Muscle of leg (tissue), 11 donors: ENCODE data around the gene LAMB4. TPM values are rescaled to one million over a fixed set of nuclear protein-coding genes. Genes with fewer than 3 reads are reported as not detected.
A peak's percentile ranks its signal among the peaks of the same experiment; 100 is the strongest.

ENCODE experiments used
- DNase-seq: peaks from one replicate; pipeline ENCODE4 v3.0.0; 2013
- H3K27ac ChIP-seq: one replicate; pipeline ENCODE4 v1.5.1; 2013; ENCODE audit warnings: mild to moderate bottlenecking, low read length, control low read depth
- H3K27me3 ChIP-seq: one replicate; pipeline ENCODE4 v1.6.1; 2013; ENCODE audit warnings: low read length; ENCODE audit not compliant: control insufficient read depth, insufficient read depth
- H3K36me3 ChIP-seq: one replicate; pipeline ENCODE4 v1.6.1; 2013; ENCODE audit warnings: low read length; ENCODE audit not compliant: control insufficient read depth, insufficient read depth
- H3K4me1 ChIP-seq: one replicate; pipeline ENCODE4 v1.6.1; 2013; ENCODE audit warnings: low read length; ENCODE audit not compliant: control insufficient read depth, insufficient read depth
- H3K4me3 ChIP-seq: one replicate; pipeline ENCODE4 v1.5.1; 2013; ENCODE audit warnings: low read length, control low read depth
- H3K9me3 ChIP-seq: replicated peaks from 2 replicates; pipeline ENCODE4 v1.6.1; 2013; ENCODE audit warnings: low read depth, low read length; ENCODE audit not compliant: control insufficient read depth
- WGBS: methylation state at CpG from one replicate; pipeline ENCODE4 v1.1.5; 2013; ENCODE audit warnings: missing lambda C conversion rate; ENCODE audit not compliant: insufficient coverage; 5-methylcytosine and 5-hydroxymethylcytosine counted together
- polyA plus RNA-seq, 8 donors: library from polyadenylated mRNA; unstranded; fragments of 120-200 nt; gene quantifications; one replicate each; pipeline versions ENCODE4 v1.2.1 to v1.2.3, GENCODE V29; 2013; ENCODE audit warnings: inconsistent platforms in 1 of 8, low replicate concordance in 1 of 8; ENCODE audit not compliant: insufficient read length in 8 of 8, insufficient read depth in 1 of 8
- total RNA-seq: library from RNA; stranded (reverse); fragments of 120-200 nt; gene quantifications from one replicate; pipeline ENCODE4 v1.2.4, GENCODE V29; 2013

The LAMB4 gene
- total and polyA plus RNA-seq, 9 donors, result 0.13 to 3.8 (median 0.25) TPM

DNA sequence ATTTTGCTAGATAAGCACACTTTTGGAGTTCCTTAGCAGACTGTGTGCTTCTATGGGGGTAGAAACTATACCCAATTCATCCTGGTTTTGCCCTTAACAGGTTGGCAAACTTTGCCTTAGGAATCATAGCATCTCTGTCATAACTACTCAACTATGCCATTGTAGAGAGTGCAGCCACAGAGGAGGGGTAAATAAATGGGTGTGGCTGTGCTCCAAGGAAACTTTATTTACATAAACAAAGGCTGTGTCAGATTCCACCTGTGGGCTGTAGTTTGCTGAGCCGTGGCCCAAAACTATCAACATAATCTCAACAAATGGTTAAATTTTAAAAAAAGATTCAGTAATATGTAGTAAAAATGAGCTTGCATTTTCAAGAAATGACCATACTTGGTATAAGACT lies 75.6 kb downstream of the LAMB4 start:
- Histone ChIP-seq H3K36me3 (no peaks in the 10 kb centered on the region), H3K27ac (no peak overlapping the region), H3K4me3 (no peak overlapping the region), H3K4me1 (peaks cover 20% of the 10 kb centered on the region), H3K27me3 (no peaks in the 10 kb centered on the region), H3K9me3 (no peaks in the 10 kb centered on the region)
- DNase-seq, result no peak
- no CpG with 5 or more reads among the region's 1 CpG for WGBS

DNA sequence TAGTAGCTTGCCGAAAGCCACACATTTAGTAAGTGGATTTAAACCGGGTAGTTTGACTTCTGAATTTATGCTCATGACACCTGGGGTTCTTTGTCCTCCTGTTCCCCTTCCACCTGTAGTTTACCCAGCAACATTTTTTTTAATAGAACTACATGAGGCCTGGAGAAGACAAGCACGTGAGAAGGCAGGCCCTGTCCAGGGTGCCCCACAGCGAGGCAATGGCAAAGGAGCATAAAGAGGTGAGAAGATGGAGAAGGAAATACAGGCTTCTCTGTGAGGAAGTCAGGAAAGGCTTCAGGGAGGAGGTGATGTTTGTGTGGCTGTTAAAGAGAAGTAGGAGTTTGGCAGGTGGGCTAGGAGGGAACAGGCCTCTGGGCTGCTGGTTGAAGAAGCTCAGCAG lies 76.9 kb downstream of the LAMB4 start:
- H3K9me3 ChIP-seq, result no peaks in the 10 kb centered on the region
- H3K36me3 ChIP-seq, result no peaks in the 10 kb centered on the region
- H3K4me1 ChIP-seq, result peaks cover 9% of the 10 kb centered on the region
- H3K4me3 ChIP-seq, result no peak overlapping the region
- no peaks in the 10 kb centered on the region for H3K27me3 ChIP-seq
- no peak overlapping the region for H3K27ac ChIP-seq
- no peak for DNase-seq
- whole genome bisulfite sequencing, result 85% methylated on average over 2 of the region's 4 CpGs

DNA sequence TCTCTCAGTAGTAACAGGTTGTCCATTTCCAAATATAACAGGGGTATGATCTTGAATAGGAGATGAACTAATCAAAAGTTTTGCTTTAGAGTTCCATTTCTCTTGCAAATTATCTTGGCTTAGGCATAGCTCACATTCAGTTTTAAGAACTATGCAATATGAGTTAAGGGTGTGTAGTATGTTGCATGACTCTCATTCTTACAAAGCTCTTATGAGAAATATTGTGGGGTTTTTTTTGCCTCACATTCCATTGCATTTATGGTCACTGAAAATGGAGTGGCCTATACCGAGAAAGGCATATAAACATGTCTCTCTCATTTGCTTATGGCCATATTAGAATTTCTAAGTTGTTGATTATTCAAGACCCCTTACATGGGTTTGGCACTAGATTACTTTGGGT lies 78.7 kb downstream of the LAMB4 start:
- Histone ChIP-seq H3K27ac (no peak overlapping the region), H3K36me3 (no peaks in the 10 kb centered on the region), H3K4me1 (peaks cover 3% of the 10 kb centered on the region), H3K27me3 (no peaks in the 10 kb centered on the region), H3K9me3 (no peaks in the 10 kb centered on the region), H3K4me3 (no peak overlapping the region)
- no CpG with 5 or more reads among the region's 1 CpG for WGBS
- no peak for DNase-seq

DNA sequence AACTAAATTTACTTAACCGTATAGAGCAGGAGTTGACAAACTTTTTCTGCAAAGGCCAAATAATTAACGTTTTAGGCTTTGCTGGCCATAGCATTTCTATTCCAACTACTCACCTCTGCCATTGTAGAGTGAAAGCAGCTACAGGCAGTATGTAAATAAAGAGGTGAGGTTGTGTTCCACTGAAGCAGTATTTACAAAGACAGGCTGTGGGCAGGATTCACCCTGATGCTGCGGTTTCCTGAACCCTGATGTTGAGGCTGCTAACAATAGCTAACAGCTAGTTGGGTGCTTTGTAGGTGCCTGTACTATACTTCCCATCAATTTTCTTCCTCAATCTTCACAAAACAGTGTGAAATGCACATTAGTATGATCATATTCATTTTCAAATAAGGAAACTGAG lies 80.2 kb downstream of the LAMB4 start:
- Histone ChIP-seq H3K27ac (no peak overlapping the region), H3K4me3 (no peak overlapping the region), H3K27me3 (no peaks in the 10 kb centered on the region), H3K9me3 (no peaks in the 10 kb centered on the region), H3K4me1 (no peaks in the 10 kb centered on the region), H3K36me3 (no peaks in the 10 kb centered on the region)
- WGBS, result no CpG with 5 or more reads among the region's 3 CpGs
- DNase-seq, result no peak

DNA sequence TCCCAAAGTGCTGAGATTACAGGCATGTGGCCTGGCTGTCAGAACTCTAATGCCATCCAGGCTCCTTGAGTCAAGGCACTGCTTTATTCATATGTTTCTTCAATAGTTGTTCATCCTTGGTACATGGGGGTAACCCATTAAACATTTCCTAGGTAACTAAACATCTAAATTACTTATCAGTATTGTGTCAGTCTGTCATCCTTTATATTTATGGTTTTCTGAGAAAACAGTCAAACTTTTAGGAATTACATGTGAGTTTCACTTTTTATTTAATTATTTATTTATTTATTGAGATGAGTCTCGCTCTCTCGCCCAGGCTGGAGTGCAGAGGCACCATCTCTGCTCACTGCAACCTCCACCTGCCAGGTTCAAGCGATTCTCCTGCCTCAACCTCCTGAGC lies 81.7 kb downstream of the LAMB4 start:
- Histone ChIP-seq H3K27me3 (no peaks in the 10 kb centered on the region), H3K4me1 (no peaks in the 10 kb centered on the region), H3K9me3 (no peaks in the 10 kb centered on the region), H3K4me3 (no peak overlapping the region), H3K36me3 (no peaks in the 10 kb centered on the region), H3K27ac (no peak overlapping the region)
- no peak for DNase-seq
- 83% methylated on average over 1 of the region's 3 CpGs for WGBS

DNA sequence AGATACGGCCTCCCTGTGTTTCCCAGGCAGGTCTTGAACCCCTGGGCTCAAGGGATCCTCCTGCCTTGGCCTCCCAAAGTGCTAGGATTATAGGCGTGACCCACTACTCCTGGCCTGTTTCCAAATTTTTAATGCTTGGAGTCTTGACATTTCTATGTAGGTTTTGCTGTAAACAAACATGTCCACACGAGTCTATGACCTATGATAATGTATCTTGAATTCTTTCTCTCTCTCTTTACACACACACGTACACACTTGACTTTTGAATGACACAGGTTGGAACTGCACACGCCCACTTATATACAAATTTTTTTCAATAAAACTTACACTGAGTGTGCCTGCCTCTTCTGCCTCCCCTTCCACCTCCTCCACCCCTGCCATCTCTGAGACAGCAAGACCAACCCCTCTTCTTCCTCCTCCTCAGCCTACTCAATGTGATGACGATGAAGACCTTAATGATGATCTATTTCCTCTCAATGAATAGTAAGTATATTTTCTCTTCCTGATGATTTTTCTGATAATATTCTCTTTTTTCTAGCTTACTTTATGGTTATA lies 83.1 kb downstream of the LAMB4 start:
- no peaks in the 10 kb centered on the region for H3K36me3 ChIP-seq

DNA sequence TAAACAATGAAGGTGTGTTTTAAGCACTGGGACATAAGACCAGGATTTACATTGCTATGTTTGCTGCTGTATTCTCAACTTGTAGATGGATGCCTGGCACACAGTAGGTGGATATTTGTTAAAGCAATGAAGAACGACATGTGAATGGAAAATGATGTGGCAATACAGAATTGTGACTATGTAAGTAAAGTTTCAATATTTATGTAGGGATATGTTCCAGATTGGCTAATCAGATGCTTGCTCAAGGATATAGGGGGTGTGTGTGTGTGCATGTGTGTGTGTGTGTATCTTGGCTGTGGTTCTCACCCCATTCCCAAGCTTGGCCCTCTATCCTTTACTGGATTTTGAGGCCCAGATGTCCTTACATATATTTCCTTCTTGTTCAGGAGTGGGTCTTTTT lies 84.5 kb downstream of the LAMB4 start:
- no peaks in the 10 kb centered on the region for H3K9me3 ChIP-seq
- no peaks in the 10 kb centered on the region for H3K4me1 ChIP-seq
- DNase-seq, result peak; percentile 30
- WGBS, result 40% methylated on average over 1 of the region's 1 CpG
- no peak overlapping the region for H3K4me3 ChIP-seq
- H3K27ac ChIP-seq, result no peak overlapping the region
- no peaks in the 10 kb centered on the region for H3K27me3 ChIP-seq
- H3K36me3 ChIP-seq, result no peaks in the 10 kb centered on the region

More for the DNA sequence above, 83.1 kb downstream of the LAMB4 start:
- Histone ChIP-seq H3K27me3 (no peaks in the 10 kb centered on the region), H3K27ac (no peak overlapping the region), H3K4me3 (no peak overlapping the region), H3K9me3 (no peaks in the 10 kb centered on the region), H3K4me1 (no peaks in the 10 kb centered on the region)
- DNase-seq, result no peak
- 100% methylated on average over 1 of the region's 6 CpGs for WGBS

DNA sequence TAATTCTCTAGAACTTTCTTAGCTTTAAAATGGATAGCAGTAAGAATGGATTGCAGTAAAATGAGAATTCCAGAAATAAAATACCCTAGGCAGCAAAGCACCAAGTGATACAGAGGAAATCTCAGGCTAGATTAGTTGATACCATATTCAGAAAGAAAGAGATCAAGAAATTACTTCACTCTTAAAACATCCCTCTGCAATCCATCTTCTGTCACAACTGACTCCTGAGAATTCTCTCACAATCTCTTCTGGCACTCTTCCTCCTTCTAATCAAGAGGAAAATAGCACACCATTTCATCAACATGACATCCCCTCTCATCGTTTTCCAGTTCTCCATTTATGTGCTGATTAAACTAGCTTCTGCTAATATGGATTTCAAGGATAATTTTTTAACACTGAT lies 85.0 kb downstream of the LAMB4 start:
- no CpG with 5 or more reads among the region's 1 CpG for WGBS
- no peak overlapping the region for H3K4me3 ChIP-seq
- no peaks in the 10 kb centered on the region for H3K27me3 ChIP-seq
- H3K4me1 ChIP-seq, result no peaks in the 10 kb centered on the region
- no peak overlapping the region for H3K27ac ChIP-seq
- peak; percentile 40 for DNase-seq
- no peaks in the 10 kb centered on the region for H3K36me3 ChIP-seq
- H3K9me3 ChIP-seq, result no peaks in the 10 kb centered on the region

DNA sequence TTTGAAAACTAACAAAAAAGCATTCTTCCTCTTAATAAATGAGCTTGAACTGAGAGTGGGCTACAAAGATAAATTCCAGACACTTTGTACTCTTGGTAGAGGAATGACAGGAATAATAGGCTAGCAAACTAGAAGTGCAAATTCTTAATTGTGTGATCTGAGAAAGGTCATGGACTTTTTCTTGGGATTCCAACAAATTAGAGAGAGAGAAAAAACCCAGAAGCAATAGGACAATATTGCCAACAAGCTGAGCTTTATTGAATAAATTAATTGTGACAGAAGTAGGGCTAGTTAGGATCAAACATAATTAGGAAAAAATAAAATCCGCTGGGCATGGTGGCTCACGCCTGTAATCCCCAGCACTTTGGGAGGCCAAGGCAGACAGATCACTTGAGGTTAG lies 85.8 kb downstream of the LAMB4 start:
- no peaks in the 10 kb centered on the region for H3K4me1 ChIP-seq
- no peaks in the 10 kb centered on the region for H3K36me3 ChIP-seq
- WGBS, result 89% methylated on average over 2 of the region's 2 CpGs
- H3K27me3 ChIP-seq, result no peaks in the 10 kb centered on the region
- no peak overlapping the region for H3K27ac ChIP-seq
- DNase-seq, result no peak
- H3K4me3 ChIP-seq, result no peak overlapping the region
- no peaks in the 10 kb centered on the region for H3K9me3 ChIP-seq

DNA sequence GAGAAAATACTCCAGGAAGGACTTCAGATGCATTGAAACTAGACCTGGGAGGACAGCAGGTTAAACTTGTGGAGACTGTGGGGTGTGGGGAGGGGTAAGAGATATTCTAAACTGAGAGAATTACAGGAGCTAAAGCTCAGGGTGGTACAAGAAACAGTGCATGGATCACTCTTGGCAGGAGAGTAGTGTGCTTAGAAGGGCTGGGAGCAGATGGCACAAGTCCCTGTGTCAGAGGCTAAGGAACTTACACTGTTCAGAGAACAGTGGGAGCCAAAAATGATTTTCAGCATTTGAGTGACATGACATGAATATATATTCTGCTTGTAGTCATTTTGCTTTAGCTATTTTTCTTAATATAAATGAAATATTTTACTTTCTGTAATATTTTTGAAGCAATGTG lies 91.2 kb downstream of the LAMB4 start:
- no peaks in the 10 kb centered on the region for H3K9me3 ChIP-seq
- no peak for DNase-seq

DNA sequence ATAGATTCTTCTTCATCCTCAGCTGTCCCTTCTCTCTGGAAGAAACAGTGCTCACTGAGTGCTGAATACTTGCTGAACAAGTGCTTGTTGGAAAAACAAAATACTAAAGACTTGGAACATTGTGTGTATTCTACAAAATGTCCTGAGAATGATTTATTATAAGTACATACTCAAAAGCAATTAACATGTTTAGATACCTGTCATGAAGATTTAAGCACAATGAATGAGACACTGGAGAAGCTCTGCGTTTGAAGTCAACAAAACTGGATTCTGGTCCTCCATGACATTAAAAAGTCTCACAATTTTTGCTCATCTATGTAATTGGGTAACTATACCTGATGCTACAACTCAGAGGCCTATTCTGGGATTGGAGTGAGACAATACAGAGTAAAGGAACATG lies 92.4 kb downstream of the LAMB4 start:
- Histone ChIP-seq H3K9me3 (no peaks in the 10 kb centered on the region), H3K27ac (no peak overlapping the region), H3K4me3 (no peak overlapping the region), H3K36me3 (no peaks in the 10 kb centered on the region), H3K27me3 (no peaks in the 10 kb centered on the region), H3K4me1 (no peaks in the 10 kb centered on the region)
- no CpG with 5 or more reads among the region's 1 CpG for WGBS
- no peak for DNase-seq

More for the DNA sequence above, 91.2 kb downstream of the LAMB4 start:
- Histone ChIP-seq H3K27ac (no peak overlapping the region), H3K4me3 (no peak overlapping the region), H3K27me3 (no peaks in the 10 kb centered on the region), H3K4me1 (no peaks in the 10 kb centered on the region), H3K36me3 (no peaks in the 10 kb centered on the region)
